HL-60 (cell line): Measurements from ENCODE around the gene TBC1D1.

ENCODE experiments used
- DNase-seq, 2 experiments: peaks; one replicate each; pipeline ENCODE4 v3.0.0-alpha.2; 2010 to 2020; ENCODE audit warnings: low read depth in 1 of 2, low spot score in 1 of 2
- H3K27ac ChIP-seq: fragments of 250-450 bp; sonication (Bioruptor Pico); replicated peaks from 2 replicates; pipeline ENCODE4 v1.5.1; 2020; ENCODE audit warnings: mild to moderate bottlenecking, moderate library complexity
- H3K27me3 ChIP-seq: fragments of 250-450 bp; sonication (Bioruptor Pico); 2 replicates; pipeline ENCODE4 v1.5.1; 2021; ENCODE audit warnings: mild to moderate bottlenecking, moderate library complexity; ENCODE audit not compliant: insufficient read depth, poor library complexity, severe bottlenecking
- H3K4me3 ChIP-seq: replicated peaks from 2 replicates; pipeline ENCODE4 v1.5.1; 2011; ENCODE audit warnings: mild to moderate bottlenecking, control low read depth, low read length; ENCODE audit not compliant: insufficient read depth
- CTCF ChIP-seq: IDR thresholded peaks from one replicate; pipeline ENCODE4 v1.5.1; 2011; ENCODE audit warnings: low read length, control low read depth, inconsistent platforms; ENCODE audit not compliant: insufficient read depth
- GABPA ChIP-seq: IDR thresholded peaks from 2 replicates; pipeline ENCODE4 v1.6.1; 2012; ENCODE audit warnings: low read depth
- POLR2AphosphoS5 ChIP-seq: IDR thresholded peaks from 2 replicates; pipeline ENCODE4 v1.6.1; 2012; ENCODE audit warnings: low read depth
- REST ChIP-seq: IDR thresholded peaks from 2 replicates; pipeline ENCODE4 v1.6.1; 2012; ENCODE audit warnings: low read depth; ENCODE audit not compliant: insufficient replicate concordance
- SPI1 ChIP-seq: IDR thresholded peaks from 2 replicates; pipeline ENCODE4 v1.6.1; 2012; ENCODE audit warnings: low read depth, mild to moderate bottlenecking, borderline replicate concordance

Gene TBC1D1

GRCh38 chr4:38177035-38177546 is 286.2 kb downstream of the TBC1D1 start:
- peak overlapping the region; percentile 48 for H3K27ac ChIP-seq
- no peak overlapping the region for H3K4me3 ChIP-seq
- TF ChIP-seq SPI1: no peak
- peak; percentile 50; the same call in 1 of the 2 replicates for TF ChIP-seq POLR2AphosphoS5
- TF ChIP-seq CTCF: no peak
- no peaks in the 10 kb centered on the region for H3K27me3 ChIP-seq
- DNase-seq: peak in 1 of 2 experiments; percentile 78

- peak; percentile 90 for TF ChIP-seq POLR2AphosphoS5
- no peak for TF ChIP-seq SPI1
- no peak for TF ChIP-seq CTCF
- TF ChIP-seq REST: no peak
- no peak for TF ChIP-seq GABPA
- peak overlapping the region; percentile 48 for H3K27ac ChIP-seq
- no peak overlapping the region for H3K4me3 ChIP-seq
- H3K27me3 ChIP-seq: no peaks in the 10 kb centered on the region
- peak; percentile 51 to 77 for DNase-seq
Measured at GRCh38 chr4:38177641-38178391, 286.9 kb downstream of the TBC1D1 start.

- Histone ChIP-seq H3K27ac (no peak overlapping the region), H3K4me3 (no peak overlapping the region), H3K27me3 (no peaks in the 10 kb centered on the region)
- TF ChIP-seq POLR2AphosphoS5 (no peak), REST (no peak), CTCF (no peak), SPI1 (no peak), GABPA (no peak)
- DNase-seq: no peak
Measured at GRCh38 chr4:38178392-38178995, 287.6 kb downstream of the TBC1D1 start.
